Measurements from ENCODE around the gene GCNT2. TPM values are rescaled to one million over a fixed set of nuclear protein-coding genes. Genes with fewer than 3 reads are reported as not detected.

Gene GCNT2
- total and polyA plus RNA-seq, 2 of the 8 experiments (the other 6 are each of a cell fraction or from before 2014, with no cell fraction given): 19.3 to 52.5 TPM

GRCh38 chr6:10528158-10528981 lies 7.2 kb downstream of the GCNT2 start (continued):
- no peak for TF ChIP-seq SAP30 (IDR thresholded peaks at IDR 0.05; ENCODE audit: insufficient read depth, insufficient replicate concordance, low read length)
- no peak for TF ChIP-seq ASH2L (IDR thresholded peaks at IDR 0.05; ENCODE audit: low read length)
- TF ChIP-seq POLR2AphosphoS5 (IDR thresholded peaks at IDR 0.05; ENCODE audit: low read depth, low read length): no peak
